Measurements from ENCODE around the gene PRKCQ.

The PRKCQ gene

GRCh38 chr10:6590100-6590499, 10.0 kb upstream of the PRKCQ start:
- Histone ChIP-seq H4K20me1 (ENCODE audit: insufficient read depth) (no peaks in the 10 kb centered on the region), H3K4me2 (no peak overlapping the region), H3K9ac (no peak overlapping the region), H3K79me2 (ENCODE audit: insufficient read depth, low read depth) (no peaks in the 10 kb centered on the region), H3K4me1 (ENCODE audit: low read depth, poor library complexity, severe bottlenecking) (peaks cover 20% of the 10 kb centered on the region), H3K36me3 (ENCODE audit: insufficient read depth) (no peaks in the 10 kb centered on the region), H2AFZ (ENCODE audit: low read depth) (no peak overlapping the region), H3K27me3 (ENCODE audit: insufficient read depth, low read depth) (no peaks in the 10 kb centered on the region), H3K27ac (no peak overlapping the region), H3K4me3 (IDR thresholded peaks at IDR 0.05; ENCODE audit: insufficient read depth, low read depth, low read length) (no peak overlapping the region)
- no peak for TF ChIP-seq CTCF (conservative IDR thresholded peaks at IDR 0.05; ENCODE audit: low read depth, low read length)

- Histone ChIP-seq H3K36me3 (ENCODE audit: insufficient read depth) (no peaks in the 10 kb centered on the region), H3K4me2 (no peak overlapping the region), H3K4me3 (IDR thresholded peaks at IDR 0.05; ENCODE audit: insufficient read depth, low read depth, low read length) (no peak overlapping the region), H3K27me3 (ENCODE audit: insufficient read depth, low read depth) (no peaks in the 10 kb centered on the region), H2AFZ (ENCODE audit: low read depth) (no peak overlapping the region), H3K9ac (no peak overlapping the region), H4K20me1 (ENCODE audit: insufficient read depth) (no peaks in the 10 kb centered on the region), H3K79me2 (ENCODE audit: insufficient read depth, low read depth) (no peaks in the 10 kb centered on the region), H3K27ac (no peak overlapping the region), H3K4me1 (ENCODE audit: low read depth, poor library complexity, severe bottlenecking) (peaks cover 20% of the 10 kb centered on the region)
- no peak for TF ChIP-seq CTCF (conservative IDR thresholded peaks at IDR 0.05; ENCODE audit: low read depth, low read length)
Observed at GRCh38 chr10:6589287-6590094, 9.4 kb upstream of the PRKCQ start.

GRCh38 chr10:6588845-6589244, 8.8 kb upstream of the PRKCQ start:
- no peaks in the 10 kb centered on the region for H3K27me3 ChIP-seq (ENCODE audit: insufficient read depth, low read depth)
- no peak for TF ChIP-seq CTCF (conservative IDR thresholded peaks at IDR 0.05; ENCODE audit: low read depth, low read length)
- no peak overlapping the region for H2AFZ ChIP-seq (ENCODE audit: low read depth)
- H3K27ac ChIP-seq, result no peak overlapping the region
- H4K20me1 ChIP-seq (ENCODE audit: insufficient read depth), result no peaks in the 10 kb centered on the region
- H3K9ac ChIP-seq, result no peak overlapping the region
- H3K36me3 ChIP-seq (ENCODE audit: insufficient read depth), result no peaks in the 10 kb centered on the region
- no peaks in the 10 kb centered on the region for H3K79me2 ChIP-seq (ENCODE audit: insufficient read depth, low read depth)
- no peak overlapping the region for H3K4me3 ChIP-seq (IDR thresholded peaks at IDR 0.05; ENCODE audit: insufficient read depth, low read depth, low read length)
- no peak overlapping the region for H3K4me2 ChIP-seq
- H3K4me1 ChIP-seq (ENCODE audit: low read depth, poor library complexity, severe bottlenecking), result peaks cover 20% of the 10 kb centered on the region

GRCh38 chr10:6588082-6588481, 8.0 kb upstream of the PRKCQ start:
- no peaks in the 10 kb centered on the region for H4K20me1 ChIP-seq (ENCODE audit: insufficient read depth)
- no peak overlapping the region for H2AFZ ChIP-seq (ENCODE audit: low read depth)
- TF ChIP-seq CTCF (conservative IDR thresholded peaks at IDR 0.05; ENCODE audit: low read depth, low read length), result no peak
- no peaks in the 10 kb centered on the region for H3K79me2 ChIP-seq (ENCODE audit: insufficient read depth, low read depth)
- H3K9ac ChIP-seq, result no peak overlapping the region
- no peak overlapping the region for H3K4me3 ChIP-seq (IDR thresholded peaks at IDR 0.05; ENCODE audit: insufficient read depth, low read depth, low read length)
- no peak overlapping the region for H3K27ac ChIP-seq
- H3K4me2 ChIP-seq, result no peak overlapping the region
- H3K27me3 ChIP-seq (ENCODE audit: insufficient read depth, low read depth), result no peaks in the 10 kb centered on the region
- no peaks in the 10 kb centered on the region for H3K36me3 ChIP-seq (ENCODE audit: insufficient read depth)
- H3K4me1 ChIP-seq (ENCODE audit: low read depth, poor library complexity, severe bottlenecking), result peaks cover 20% of the 10 kb centered on the region
